ENCODE results near the gene GPR85. TPM values are rescaled to one million over a fixed set of nuclear protein-coding genes. Genes with fewer than 3 reads are reported as not detected.
"Not testable (repeated sequence)": the region's sequence is repeated elsewhere in the genome, so short reads cannot be mapped to it uniquely, and the experiment has no call there.

Gene GPR85
- total RNA-seq, 6 experiments from 2014 or later, result 0.06 to 0.80 (median 0.33) TPM

DNA sequence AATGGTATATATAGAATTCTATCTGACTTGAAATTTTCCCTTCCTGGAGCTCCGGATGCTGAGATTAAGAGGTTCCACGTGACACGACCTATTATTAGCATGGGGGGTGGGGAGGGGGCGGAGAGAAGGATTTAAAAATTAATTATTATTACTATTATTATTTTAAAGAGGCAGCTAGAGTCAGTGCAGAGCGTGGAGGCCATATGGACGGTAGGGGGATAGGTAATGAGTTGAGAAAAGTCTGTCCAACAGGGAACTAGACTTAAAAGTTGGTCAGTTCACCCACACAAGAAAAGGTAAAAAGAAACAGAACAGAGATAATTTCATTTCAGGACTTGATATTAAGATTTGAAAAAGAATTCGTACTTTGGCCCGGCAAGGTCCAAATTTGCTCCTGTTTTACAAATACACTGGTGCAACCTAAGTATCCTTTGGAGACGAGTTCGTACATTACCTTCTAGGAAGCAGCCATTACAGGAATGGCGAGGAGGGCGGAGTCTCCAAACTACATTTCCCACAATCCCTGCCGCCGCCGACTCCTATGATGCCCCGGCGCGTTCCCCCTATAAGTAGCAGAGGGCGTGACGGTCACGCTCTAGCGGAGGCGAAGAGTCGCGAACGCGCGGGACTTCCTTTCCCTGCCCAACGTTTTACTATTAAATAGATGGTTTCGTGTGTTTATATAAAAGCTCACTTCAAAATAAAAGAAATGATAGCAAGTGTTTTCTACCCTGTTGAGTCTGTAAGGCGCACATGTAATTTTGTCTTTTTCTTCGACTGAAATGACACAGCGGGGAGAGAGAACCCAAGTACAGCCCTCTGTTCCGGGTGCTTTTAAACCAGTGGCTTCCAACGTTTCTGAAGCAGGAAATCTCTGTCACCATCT lies 31.7 kb upstream of the GPR85 start, which contains the start of gene SMIM30:
Gene SMIM30 (minus strand): TSS at position 481 of the 886 bp plus-strand sequence. CDS start 976 bp downstream, outside the sequence.
- Histone ChIP-seq H3K36me3 (no peaks in the 10 kb centered on the region), H3K27ac (peak within 1 kb of the TSS in 2 of 3 donors; percentile 51 to 53), H3K4me3 (peak within 1 kb of the TSS; percentile 53 to 65 (median 58)), H3K4me1 (peaks cover 0 to 3% (median 0%) of the 10 kb centered on the region in 4 donors), H3K27me3 (no peaks in the 10 kb centered on the region), H3K9me3 (no peaks in the 10 kb centered on the region)
- TF ChIP-seq, protein P1, sequence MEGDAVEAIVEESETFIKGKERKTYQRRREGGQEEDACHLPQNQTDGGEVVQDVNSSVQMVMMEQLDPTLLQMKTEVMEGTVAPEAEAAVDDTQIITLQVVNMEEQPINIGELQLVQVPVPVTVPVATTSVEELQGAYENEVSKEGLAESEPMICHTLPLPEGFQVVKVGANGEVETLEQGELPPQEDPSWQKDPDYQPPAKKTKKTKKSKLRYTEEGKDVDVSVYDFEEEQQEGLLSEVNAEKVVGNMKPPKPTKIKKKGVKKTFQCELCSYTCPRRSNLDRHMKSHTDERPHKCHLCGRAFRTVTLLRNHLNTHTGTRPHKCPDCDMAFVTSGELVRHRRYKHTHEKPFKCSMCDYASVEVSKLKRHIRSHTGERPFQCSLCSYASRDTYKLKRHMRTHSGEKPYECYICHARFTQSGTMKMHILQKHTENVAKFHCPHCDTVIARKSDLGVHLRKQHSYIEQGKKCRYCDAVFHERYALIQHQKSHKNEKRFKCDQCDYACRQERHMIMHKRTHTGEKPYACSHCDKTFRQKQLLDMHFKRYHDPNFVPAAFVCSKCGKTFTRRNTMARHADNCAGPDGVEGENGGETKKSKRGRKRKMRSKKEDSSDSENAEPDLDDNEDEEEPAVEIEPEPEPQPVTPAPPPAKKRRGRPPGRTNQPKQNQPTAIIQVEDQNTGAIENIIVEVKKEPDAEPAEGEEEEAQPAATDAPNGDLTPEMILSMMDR (IDR thresholded peaks at IDR 0.05), result no peak
- peak; percentile 83 for TF ChIP-seq POLR2A (IDR thresholded peaks at IDR 0.05)
- DNase-seq (peak; percentile 92 to 94 (median 94)), ATAC-seq (peak; percentile 100)
- intact Hi-C loops (cut with DNase I), result no loop called here
- WGBS (ENCODE audit: insufficient coverage, low coverage, low lambda C conversion rate, missing lambda C conversion rate), result 0% methylated on average over 35 of the region's 35 CpGs

DNA sequence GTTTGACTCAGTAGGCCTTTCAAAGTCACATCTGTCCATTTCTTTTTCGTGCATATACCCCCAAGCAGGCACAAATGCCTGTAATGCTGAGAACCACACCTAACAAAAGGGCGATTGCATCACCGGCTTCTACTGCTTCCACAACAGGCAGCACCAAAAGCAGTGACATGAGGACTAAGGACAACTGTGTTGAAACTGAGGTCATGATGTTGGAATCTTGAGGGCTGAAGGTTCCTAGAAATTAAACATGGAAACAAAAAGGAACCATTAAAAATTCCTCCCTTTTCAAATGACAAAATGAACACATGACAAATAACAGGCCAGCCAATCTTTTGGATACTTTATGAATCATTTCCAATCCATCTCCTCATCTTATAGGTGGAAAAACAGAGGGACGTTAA lies 30.7 kb upstream of the GPR85 start:
- ATAC-seq; H3K27me3 ChIP-seq; H3K4me1 ChIP-seq; intact Hi-C loops (cut with DNase I); DNase-seq; H3K27ac ChIP-seq; H3K4me3 ChIP-seq; H3K9me3 ChIP-seq; H3K36me3 ChIP-seq: not testable (repeated sequence)
- 56% methylated on average over 4 of the region's 4 CpGs for WGBS (ENCODE audit: insufficient coverage, low coverage, low lambda C conversion rate, missing lambda C conversion rate)

DNA sequence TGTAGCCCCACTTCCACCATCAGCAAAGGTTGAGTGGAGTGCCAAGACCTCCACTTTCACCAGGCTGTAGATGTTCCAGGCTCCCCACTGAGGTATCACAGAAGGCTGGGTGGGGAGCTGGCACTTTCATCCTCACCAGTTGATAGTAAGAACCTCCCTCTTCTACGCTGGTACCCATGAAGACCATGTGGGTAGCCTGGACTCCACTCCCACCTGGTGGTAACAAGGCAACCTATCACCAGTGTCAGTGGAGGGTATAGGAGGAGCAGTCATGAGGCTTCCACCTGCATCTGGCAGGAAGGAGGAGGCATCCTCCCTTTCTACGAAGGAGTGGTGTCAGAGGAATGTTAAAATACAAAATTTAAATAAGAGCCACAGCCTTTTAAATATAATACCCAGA lies 27.3 kb upstream of the GPR85 start:
- H3K4me1 ChIP-seq, result peaks cover 0 to 1% (median 0%) of the 10 kb centered on the region in 4 donors
- TF ChIP-seq POLR2A (IDR thresholded peaks at IDR 0.05), result no peak
- TF ChIP-seq, protein P1 (IDR thresholded peaks at IDR 0.05), result no peak
- H3K4me3 ChIP-seq, result no peak overlapping the region
- no peaks in the 10 kb centered on the region for H3K9me3 ChIP-seq
- ATAC-seq, result no peak
- H3K27ac ChIP-seq, result no peak overlapping the region
- WGBS (ENCODE audit: insufficient coverage, low coverage, low lambda C conversion rate, missing lambda C conversion rate), result 76% methylated on average over 2 of the region's 2 CpGs
- no peaks in the 10 kb centered on the region for H3K27me3 ChIP-seq
- intact Hi-C loops (cut with DNase I), result no loop called here
- no peaks in the 10 kb centered on the region for H3K36me3 ChIP-seq
- no peak for DNase-seq

DNA sequence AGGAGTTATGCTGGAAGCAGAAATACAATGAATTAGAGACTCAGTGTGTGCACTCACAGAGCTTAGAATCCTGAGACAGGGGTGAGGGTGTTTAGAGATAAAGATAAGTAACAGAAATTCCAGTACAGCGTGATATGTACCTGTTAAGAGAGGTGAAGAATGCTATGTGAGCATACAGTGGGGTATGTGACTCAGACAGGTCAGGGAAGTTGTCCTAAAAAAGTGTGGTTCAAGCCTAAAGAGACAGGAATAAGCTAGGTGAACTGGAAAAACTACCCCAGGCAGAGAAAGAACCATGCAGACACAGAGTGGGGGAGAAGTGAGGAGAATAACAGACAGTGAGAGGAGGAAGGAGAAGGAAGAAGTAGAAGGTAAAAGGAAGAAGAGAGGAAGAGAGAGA lies 23.1 kb upstream of the GPR85 start:
- Histone ChIP-seq H3K27ac (no peak overlapping the region), H3K4me3 (no peak overlapping the region), H3K4me1 (no peaks in the 10 kb centered on the region), H3K9me3 (no peaks in the 10 kb centered on the region), H3K36me3 (no peaks in the 10 kb centered on the region), H3K27me3 (no peaks in the 10 kb centered on the region)
- DNase-seq (no peak), ATAC-seq (no peak)
- intact Hi-C loops (cut with DNase I), result no loop called here
- TF ChIP-seq POLR2A (IDR thresholded peaks at IDR 0.05), result no peak
- TF ChIP-seq, protein P1 (IDR thresholded peaks at IDR 0.05), result no peak
- WGBS (ENCODE audit: insufficient coverage, low coverage, low lambda C conversion rate, missing lambda C conversion rate), result 57% methylated on average over 1 of the region's 1 CpG

DNA sequence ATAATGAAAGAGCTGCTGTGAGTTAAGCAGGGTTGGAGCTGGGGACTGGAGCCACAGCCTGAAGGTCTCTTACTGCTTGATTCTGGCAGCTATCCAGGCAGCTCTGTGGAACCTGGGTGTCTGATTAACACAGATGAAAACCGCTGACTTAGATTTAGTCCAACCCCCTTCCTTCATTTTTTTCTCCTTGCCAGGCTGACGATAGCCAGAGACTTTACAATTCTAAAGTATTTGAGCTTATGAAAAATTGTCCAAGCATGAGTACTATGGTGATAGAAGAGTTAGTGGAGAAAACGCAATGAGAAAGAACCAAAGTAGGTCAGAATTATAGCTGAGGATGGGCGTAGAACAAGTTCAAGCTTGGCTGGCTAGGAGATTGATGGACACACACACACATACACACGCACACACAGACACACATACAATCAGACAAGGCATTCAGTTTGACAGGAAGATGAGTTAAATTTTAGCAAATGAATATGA lies 13.5 kb upstream of the GPR85 start:
- Histone ChIP-seq H3K4me1 (no peaks in the 10 kb centered on the region), H3K27me3 (no peaks in the 10 kb centered on the region), H3K36me3 (no peaks in the 10 kb centered on the region), H3K27ac (no peak overlapping the region), H3K4me3 (no peak overlapping the region), H3K9me3 (no peaks in the 10 kb centered on the region)
- intact Hi-C loops (cut with DNase I), result no loop called here
- TF ChIP-seq, protein P1 (IDR thresholded peaks at IDR 0.05), result no peak
- no peak for TF ChIP-seq POLR2A (IDR thresholded peaks at IDR 0.05)
- DNase-seq (no peak), ATAC-seq (no peak)
- 59% methylated on average over 4 of the region's 5 CpGs for WGBS (ENCODE audit: insufficient coverage, low coverage, low lambda C conversion rate, missing lambda C conversion rate)

All from right lobe of liver (tissue), 6 donors.